GM23338 (cell line): ENCODE results near the gene SSR3. TPM values are rescaled to one million over a fixed set of nuclear protein-coding genes. Genes with fewer than 3 reads are reported as not detected.
A peak's percentile ranks its signal among the peaks of the same experiment; 100 is the strongest.

Experiments
- ATAC-seq: fragments of 200-7000 bp; cut with Tn5 transposase; 3 replicates; pipeline ENCODE4 v1.9.1; 2020
- DNase-seq: peaks from one replicate; pipeline ENCODE4 v3.0.0-alpha.2; 2015; ENCODE audit warnings: low spot score
- H2AFZ ChIP-seq: fragments of 200-600 bp; sonication (generic); 2 replicates; pipeline ENCODE4 v1.8.0; 2016; ENCODE audit warnings: antibody characterized with exemption, mild to moderate bottlenecking, moderate library complexity
- H3F3A ChIP-seq: fragments of 200-600 bp; sonication (generic); replicated peaks from 2 replicates; pipeline ENCODE4 v1.8.0; 2017; ENCODE audit warnings: antibody characterized with exemption, mixed run types, low read depth
- H3K27ac ChIP-seq: fragments of 200-600 bp; sonication (generic); 2 replicates; pipeline ENCODE4 v1.6.1; 2016; ENCODE audit warnings: low read depth
- H3K27me3 ChIP-seq: fragments of 200-600 bp; sonication (generic); 2 replicates; pipeline ENCODE4 v1.8.0; 2016; ENCODE audit warnings: mild to moderate bottlenecking, mixed run types, moderate library complexity; ENCODE audit not compliant: insufficient read depth
- H3K36me3 ChIP-seq: fragments of 200-600 bp; sonication (generic); 2 replicates; pipeline ENCODE4 v1.8.0; 2016; ENCODE audit warnings: mild to moderate bottlenecking; ENCODE audit not compliant: insufficient read depth
- H3K4me1 ChIP-seq: fragments of 200-600 bp; sonication (generic); 2 replicates; pipeline ENCODE4 v1.8.0; 2016; ENCODE audit warnings: mild to moderate bottlenecking, moderate library complexity; ENCODE audit not compliant: insufficient read depth
- H3K4me2 ChIP-seq: fragments of 200-600 bp; sonication (generic); 2 replicates; pipeline ENCODE4 v1.7.1; 2017; ENCODE audit warnings: mixed run types
- H3K4me3 ChIP-seq: fragments of 200-600 bp; sonication (generic); 2 replicates; pipeline ENCODE4 v1.6.1; 2016; ENCODE audit warnings: mixed run types
- H3K79me2 ChIP-seq: fragments of 200-600 bp; sonication (generic); replicated peaks from 2 replicates; pipeline ENCODE4 v1.8.0; 2017; ENCODE audit warnings: mild to moderate bottlenecking; ENCODE audit not compliant: insufficient read depth
- H3K9me2 ChIP-seq: fragments of 200-600 bp; sonication (generic); 2 replicates; pipeline ENCODE4 v1.8.0; 2017; ENCODE audit not compliant: insufficient read depth
- H4K20me1 ChIP-seq: fragments of 200-600 bp; sonication (generic); replicated peaks from 2 replicates; pipeline ENCODE4 v1.8.0; 2017; ENCODE audit warnings: mild to moderate bottlenecking; ENCODE audit not compliant: insufficient read depth
- H3K27ac Mint-ChIP-seq: 2 replicates; pipeline ENCODE4 v1.8.0; 2020; ENCODE audit warnings: inconsistent platforms, mild to moderate bottlenecking, moderate library complexity, mixed read lengths
- H3K27me3 Mint-ChIP-seq: 3 replicates; pipeline ENCODE4 v1.8.0; 2022; ENCODE audit warnings: low read depth, mild to moderate bottlenecking, moderate library complexity, mixed read lengths, inconsistent platforms; ENCODE audit not compliant: insufficient read depth, poor library complexity
- H3K36me3 Mint-ChIP-seq: 3 replicates; pipeline ENCODE4 v1.8.0; 2021; ENCODE audit warnings: low read depth, mild to moderate bottlenecking, inconsistent platforms, moderate library complexity, mixed read lengths
- H3K4me1 Mint-ChIP-seq: 3 replicates; pipeline ENCODE4 v1.8.0; 2020; ENCODE audit warnings: mild to moderate bottlenecking, inconsistent platforms, mixed read lengths
- H3K4me3 Mint-ChIP-seq: 3 replicates; pipeline ENCODE4 v1.8.0; 2021; ENCODE audit warnings: moderate library complexity, mild to moderate bottlenecking, inconsistent platforms, mixed read lengths
- H3K9me3 Mint-ChIP-seq: 3 replicates; pipeline ENCODE4 v1.8.0; 2020; ENCODE audit warnings: moderate library complexity, mild to moderate bottlenecking, inconsistent platforms, mixed read lengths
- CREB1 ChIP-seq: fragments of 250-450 bp; sonication (Bioruptor Pico); IDR thresholded peaks from 2 replicates; pipeline ENCODE4 v1.5.0; 2020; ENCODE audit warnings: low read depth, mild to moderate bottlenecking, moderate library complexity
- EZH2 ChIP-seq: fragments of 200-600 bp; sonication (generic); IDR thresholded peaks from one replicate; pipeline ENCODE4 v1.8.0; 2017; ENCODE audit warnings: antibody characterized with exemption, mild to moderate bottlenecking, low read depth; ENCODE audit not compliant: unreplicated experiment
- EZH2phosphoT487 ChIP-seq: fragments of 200-600 bp; sonication (generic); IDR thresholded peaks from one replicate; pipeline ENCODE4 v1.8.1; 2018; ENCODE audit warnings: antibody characterized with exemption; ENCODE audit not compliant: unreplicated experiment
- POLR2AphosphoS5 ChIP-seq: IDR thresholded peaks from 2 replicates; pipeline ENCODE4 v1.6.1; 2016; ENCODE audit warnings: antibody characterized with exemption, low read depth
- STAT1 ChIP-seq: IDR thresholded peaks from one replicate; pipeline ENCODE4 v1.6.1; 2016; ENCODE audit warnings: antibody characterized with exemption; ENCODE audit not compliant: unreplicated experiment
- ZNF331 ChIP-seq: fragments of 250-450 bp; sonication (Bioruptor Pico); IDR thresholded peaks from 2 replicates; pipeline ENCODE4 v1.5.0; 2020; ENCODE audit warnings: low read depth, mild to moderate bottlenecking, moderate library complexity
- ZNF462 ChIP-seq: fragments of 250-450 bp; sonication (Bioruptor Pico); IDR thresholded peaks from 2 replicates; pipeline ENCODE4 v1.5.0; 2020; ENCODE audit warnings: mild to moderate bottlenecking, moderate library complexity
- polyA plus RNA-seq: library from polyadenylated mRNA; unstranded; fragments of >200 nt; fragmentation: Nextera tagmentation; extraction: Ambion mirVana; gene quantifications from 2 replicates; pipeline ENCODE4 v1.2.1, GENCODE V29; 2016
- total RNA-seq: library from RNA; depleted of rRNA; stranded (reverse); fragments of >200 nt; shearing (Covaris generic); gene quantifications from 2 replicates; pipeline ENCODE4 v1.2.3, GENCODE V29; 2014
- TF ChIP-seq, protein P1 (sequence below): IDR thresholded peaks from one replicate; pipeline ENCODE4 v1.6.1; 2018; ENCODE audit warnings: antibody characterized with exemption; ENCODE audit not compliant: unreplicated experiment

SSR3 gene
- total and polyA plus RNA-seq, 2 experiments from 2014 or later: 143 to 173 TPM

DNA sequence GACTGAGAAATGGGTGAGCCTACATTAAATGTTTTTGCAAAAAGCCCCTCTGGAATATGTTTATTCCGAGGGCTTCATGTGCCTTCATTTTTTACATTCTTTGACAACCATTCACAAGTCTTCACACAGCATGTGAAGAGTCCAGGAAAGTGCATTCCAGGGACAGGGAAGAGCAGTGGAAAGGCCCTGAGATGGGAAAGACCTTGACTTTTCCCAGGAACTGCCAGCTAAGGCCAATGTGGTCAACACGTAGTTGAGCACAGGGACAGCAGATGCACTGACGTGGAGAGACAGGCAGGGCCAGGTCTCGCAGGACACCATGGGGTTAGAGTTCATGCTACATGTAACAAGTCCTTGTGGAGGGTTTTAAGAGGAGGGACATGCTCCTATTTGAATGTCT, 21.7 kb downstream of the SSR3 start:
- Histone ChIP-seq H3K27me3 (no peaks in the 10 kb centered on the region), H3K9me2 (0 out of 2 replicates have a peak, but pooled peaks cover 3% of the 10 kb centered on the region), H3K27ac (no peak overlapping the region), H3F3A (no peaks in the 10 kb centered on the region), H3K4me3 (no peak overlapping the region), H3K4me1 (peaks cover 8% of the 10 kb centered on the region), H2AFZ (no peak overlapping the region), H3K79me2 (no peaks in the 10 kb centered on the region), H3K4me2 (no peak overlapping the region), H4K20me1 (no peaks in the 10 kb centered on the region; the same call in 1 of the 2 replicates), H3K36me3 (0 out of 2 replicates have a peak, but pooled peaks cover 3% of the 10 kb centered on the region)
- H3K27me3 Mint-ChIP-seq: peaks cover 8% of the 10 kb centered on the region
- no peak for ATAC-seq
- H3K27ac Mint-ChIP-seq: no peak overlapping the region
- no peak overlapping the region for H3K4me3 Mint-ChIP-seq
- 0 out of 3 replicates have a peak, but pooled peaks cover 2% of the 10 kb centered on the region for H3K36me3 Mint-ChIP-seq
- peaks cover 35% of the 10 kb centered on the region for H3K4me1 Mint-ChIP-seq
- no peaks in the 10 kb centered on the region for H3K9me3 Mint-ChIP-seq
- TF ChIP-seq, protein P1, sequence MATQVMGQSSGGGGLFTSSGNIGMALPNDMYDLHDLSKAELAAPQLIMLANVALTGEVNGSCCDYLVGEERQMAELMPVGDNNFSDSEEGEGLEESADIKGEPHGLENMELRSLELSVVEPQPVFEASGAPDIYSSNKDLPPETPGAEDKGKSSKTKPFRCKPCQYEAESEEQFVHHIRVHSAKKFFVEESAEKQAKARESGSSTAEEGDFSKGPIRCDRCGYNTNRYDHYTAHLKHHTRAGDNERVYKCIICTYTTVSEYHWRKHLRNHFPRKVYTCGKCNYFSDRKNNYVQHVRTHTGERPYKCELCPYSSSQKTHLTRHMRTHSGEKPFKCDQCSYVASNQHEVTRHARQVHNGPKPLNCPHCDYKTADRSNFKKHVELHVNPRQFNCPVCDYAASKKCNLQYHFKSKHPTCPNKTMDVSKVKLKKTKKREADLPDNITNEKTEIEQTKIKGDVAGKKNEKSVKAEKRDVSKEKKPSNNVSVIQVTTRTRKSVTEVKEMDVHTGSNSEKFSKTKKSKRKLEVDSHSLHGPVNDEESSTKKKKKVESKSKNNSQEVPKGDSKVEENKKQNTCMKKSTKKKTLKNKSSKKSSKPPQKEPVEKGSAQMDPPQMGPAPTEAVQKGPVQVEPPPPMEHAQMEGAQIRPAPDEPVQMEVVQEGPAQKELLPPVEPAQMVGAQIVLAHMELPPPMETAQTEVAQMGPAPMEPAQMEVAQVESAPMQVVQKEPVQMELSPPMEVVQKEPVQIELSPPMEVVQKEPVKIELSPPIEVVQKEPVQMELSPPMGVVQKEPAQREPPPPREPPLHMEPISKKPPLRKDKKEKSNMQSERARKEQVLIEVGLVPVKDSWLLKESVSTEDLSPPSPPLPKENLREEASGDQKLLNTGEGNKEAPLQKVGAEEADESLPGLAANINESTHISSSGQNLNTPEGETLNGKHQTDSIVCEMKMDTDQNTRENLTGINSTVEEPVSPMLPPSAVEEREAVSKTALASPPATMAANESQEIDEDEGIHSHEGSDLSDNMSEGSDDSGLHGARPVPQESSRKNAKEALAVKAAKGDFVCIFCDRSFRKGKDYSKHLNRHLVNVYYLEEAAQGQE: no peak
- TF ChIP-seq POLR2AphosphoS5: 0 out of 2 replicates have a peak, but pooled peaks have one; percentile 20
- no peak for TF ChIP-seq STAT1
- DNase-seq: no peak

DNA sequence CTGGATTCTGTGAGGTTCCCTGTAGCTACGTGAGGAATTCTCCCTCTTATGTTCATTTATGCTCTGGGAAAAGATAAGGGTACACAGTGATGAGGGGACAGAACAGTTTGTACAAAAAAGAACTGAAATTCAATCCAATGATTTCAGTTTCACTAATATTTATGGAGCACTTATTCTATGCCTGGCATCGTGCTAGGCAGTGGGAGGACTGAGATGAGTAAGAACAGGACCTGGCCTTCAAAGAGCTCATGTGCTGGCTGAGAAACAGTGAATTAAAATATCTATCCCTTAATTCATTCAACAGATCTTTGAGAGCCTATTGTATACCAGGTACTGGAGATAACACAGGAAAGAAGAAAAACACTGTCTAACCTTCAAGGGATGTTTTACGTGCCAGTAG, 22.2 kb downstream of the SSR3 start:
- Mint-ChIP-seq H3K9me3 (no peaks in the 10 kb centered on the region), H3K4me1 (peaks cover 35% of the 10 kb centered on the region), H3K4me3 (no peak overlapping the region), H3K27ac (peak overlapping the region; percentile 32), H3K27me3 (peaks cover 9% of the 10 kb centered on the region), H3K36me3 (no peaks in the 10 kb centered on the region)
- no peak overlapping the region for H2AFZ ChIP-seq
- ATAC-seq (no peak), DNase-seq (no peak)
- no peaks in the 10 kb centered on the region; the same call in 1 of the 2 replicates for H4K20me1 ChIP-seq
- peaks cover 8% of the 10 kb centered on the region for H3K4me1 ChIP-seq
- H3K27me3 ChIP-seq: no peaks in the 10 kb centered on the region
- no peaks in the 10 kb centered on the region for H3K79me2 ChIP-seq
- H3K36me3 ChIP-seq: 0 out of 2 replicates have a peak, but pooled peaks cover 3% of the 10 kb centered on the region
- no peak overlapping the region for H3K27ac ChIP-seq
- 0 out of 2 replicates have a peak, but pooled peaks cover 3% of the 10 kb centered on the region for H3K9me2 ChIP-seq
- H3K4me2 ChIP-seq: no peak overlapping the region
- H3F3A ChIP-seq: no peaks in the 10 kb centered on the region
- no peak overlapping the region for H3K4me3 ChIP-seq
- TF ChIP-seq EZH2phosphoT487: no peak
- no peak for TF ChIP-seq EZH2
- no peak for TF ChIP-seq ZNF462 (CRISPR knock-in tag)
- no peak for TF ChIP-seq CREB1 (CRISPR knock-in tag)
- TF ChIP-seq ZNF331 (CRISPR knock-in tag): no peak
- no peak for TF ChIP-seq POLR2AphosphoS5
- TF ChIP-seq, protein P1: no peak
